ENCODE measurements around the gene NRCAM. TPM values are rescaled to one million over a fixed set of nuclear protein-coding genes. Genes with fewer than 3 reads are reported as not detected.

NRCAM gene
- polyA plus RNA-seq, 4 donors, result 20.5 to 23.6 (median 22.0) TPM

GRCh38 chr7:108181073-108181985 is 274.9 kb downstream of the NRCAM start:
- DNase-seq (ENCODE audit: low read depth in 4 of 4, low spot score in 3 of 4), result peak; percentile 49 to 58 (median 57)

GRCh38 chr7:108178398-108178797 is 277.8 kb downstream of the NRCAM start:
- no peak for DNase-seq (ENCODE audit: low read depth in 4 of 4, low spot score in 3 of 4)

- no peak for DNase-seq (ENCODE audit: low read depth in 4 of 4, low spot score in 3 of 4)
Observed at GRCh38 chr7:108171164-108171563, 285.1 kb downstream of the NRCAM start.

DNA sequence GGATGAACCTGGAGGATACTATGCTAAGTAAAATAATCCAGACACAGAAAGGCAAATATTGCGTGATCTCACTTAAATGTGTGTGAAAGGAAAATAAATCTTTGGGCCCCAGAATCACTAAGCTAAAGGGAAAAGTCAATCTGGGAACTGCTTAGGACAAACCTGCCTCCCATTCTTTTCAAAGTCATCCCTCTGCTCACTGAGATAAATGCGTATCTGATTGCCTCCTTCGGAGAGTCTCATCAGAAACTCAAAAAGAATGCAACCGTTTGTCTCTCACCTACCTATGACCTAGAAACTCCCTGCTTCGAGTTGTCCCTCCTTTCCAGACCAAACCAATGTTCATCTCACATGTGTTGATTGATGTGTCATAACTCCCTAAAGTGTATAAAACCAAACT is 286.0 kb downstream of the NRCAM start:
- DNase-seq (ENCODE audit: low read depth in 4 of 4, low spot score in 3 of 4), result no peak

DNA sequence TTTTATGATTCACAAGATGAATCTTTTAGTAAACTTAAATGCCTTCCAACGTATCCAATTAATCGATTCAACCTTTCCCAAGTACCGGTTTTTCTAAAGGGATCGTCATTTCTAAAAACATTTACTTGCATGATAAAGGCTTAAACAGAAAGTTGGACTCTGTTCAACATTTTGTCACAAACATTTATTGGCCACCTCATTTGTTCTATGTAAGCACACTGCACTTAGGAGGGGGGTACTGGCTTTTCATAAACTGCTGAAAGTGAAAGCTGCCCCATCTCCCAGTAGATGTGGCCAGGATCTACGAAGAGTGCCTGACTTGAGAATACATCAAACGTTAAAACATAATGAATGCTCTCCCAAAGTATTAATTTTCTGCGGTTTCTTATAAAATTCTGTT is 288.8 kb downstream of the NRCAM start:
- DNase-seq (ENCODE audit: low read depth in 4 of 4, low spot score in 3 of 4), result no peak

- no peak for DNase-seq (ENCODE audit: low read depth in 4 of 4, low spot score in 3 of 4)
Observed at GRCh38 chr7:108166687-108167086, 289.5 kb downstream of the NRCAM start.

DNA sequence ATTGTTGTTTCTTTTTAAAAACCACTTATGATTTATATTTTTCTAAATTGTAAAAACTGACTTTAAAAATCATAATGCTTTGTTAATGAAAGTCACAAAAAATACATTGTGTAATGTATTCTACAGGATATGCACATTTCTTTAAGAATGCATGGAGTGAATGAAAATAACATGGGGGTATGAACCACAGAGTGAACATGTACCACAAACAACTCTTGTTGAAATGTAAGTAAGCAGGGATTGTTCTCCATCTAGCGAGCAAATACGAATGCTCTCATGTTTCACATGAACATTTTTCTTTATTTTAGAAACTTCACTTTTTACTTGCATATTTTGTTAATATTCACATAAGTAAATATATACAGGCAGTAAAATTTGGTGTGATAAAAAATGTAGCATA is 290.5 kb downstream of the NRCAM start:
- DNase-seq (ENCODE audit: low read depth in 4 of 4, low spot score in 3 of 4), result no peak

DNA sequence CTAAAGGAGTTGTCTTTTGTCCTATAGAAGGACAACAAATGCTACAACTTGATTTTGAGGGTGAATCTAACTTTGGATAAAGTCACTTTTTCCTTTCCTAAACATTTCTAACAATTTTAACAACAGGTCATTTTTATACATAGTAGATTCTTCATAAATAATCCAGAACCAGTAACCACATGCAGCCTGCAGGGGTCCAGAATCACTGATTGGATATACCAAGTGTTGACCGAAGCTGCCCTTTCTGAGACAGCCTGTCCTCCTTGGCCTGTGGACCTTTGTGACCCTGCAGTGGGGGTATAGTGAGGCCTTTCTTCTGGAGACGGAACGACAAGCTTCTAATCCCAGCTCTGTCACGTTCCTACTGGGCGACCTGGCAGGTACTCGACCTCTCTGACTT is 291.3 kb downstream of the NRCAM start:
- DNase-seq (ENCODE audit: low read depth in 4 of 4, low spot score in 3 of 4), result no peak

- DNase-seq (ENCODE audit: low read depth in 4 of 4, low spot score in 3 of 4), result no peak
Observed at GRCh38 chr7:108164342-108164741, 291.9 kb downstream of the NRCAM start.

DNA sequence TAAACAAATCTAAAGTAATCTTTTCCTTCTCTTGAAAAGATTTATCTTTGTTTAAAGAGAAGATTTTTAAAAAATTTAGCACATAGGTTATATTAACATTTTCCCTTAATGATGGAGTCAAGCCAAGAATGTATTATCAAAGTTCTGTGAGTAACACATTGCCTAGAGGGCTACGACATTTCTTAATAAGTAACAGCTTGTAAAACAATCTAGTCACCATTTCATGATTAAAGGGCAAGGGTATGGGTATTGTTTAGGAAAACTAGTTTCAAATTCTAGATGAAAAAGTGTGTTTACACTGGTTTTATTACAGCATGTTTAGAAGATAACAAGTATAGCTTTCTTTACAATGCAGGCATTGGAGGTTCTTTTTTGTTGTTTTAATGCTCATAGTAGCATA is 297.5 kb downstream of the NRCAM start:
- DNase-seq (ENCODE audit: low read depth in 4 of 4, low spot score in 3 of 4), result no peak

DNA sequence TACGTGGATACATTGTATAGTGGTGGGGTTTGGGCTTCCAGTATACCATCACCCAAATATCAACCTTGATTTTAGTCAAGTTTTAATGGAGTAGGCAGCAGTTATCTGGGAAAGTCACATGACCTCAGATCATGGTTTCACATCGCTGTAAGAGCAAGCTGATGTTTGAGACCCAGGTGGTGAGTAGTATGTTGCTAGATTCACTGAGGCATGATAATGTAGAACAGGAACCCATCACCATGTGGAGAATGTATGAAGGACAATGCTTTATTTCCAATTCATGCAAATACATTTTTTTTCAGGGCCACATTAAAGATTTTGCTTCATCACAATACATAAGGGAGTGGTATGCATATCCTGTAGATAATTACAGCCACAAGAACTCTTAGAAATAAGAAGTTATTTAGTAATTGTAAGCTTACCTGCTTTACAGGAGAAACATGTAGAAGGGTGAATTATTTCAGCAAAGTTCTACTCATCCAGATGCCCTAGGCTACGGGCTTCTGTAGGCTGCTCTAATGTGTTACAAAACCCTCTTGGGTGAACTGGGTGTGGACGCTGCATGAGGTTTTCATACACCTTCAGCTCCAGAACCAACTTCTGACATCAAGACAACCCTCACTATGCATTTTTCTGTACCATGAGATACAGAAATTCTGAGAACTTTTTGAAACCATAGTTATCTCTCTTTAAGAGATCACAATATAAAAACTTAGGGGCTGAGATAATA is 298.5 kb downstream of the NRCAM start:
- DNase-seq (ENCODE audit: low read depth in 4 of 4, low spot score in 3 of 4), result no peak

DNA sequence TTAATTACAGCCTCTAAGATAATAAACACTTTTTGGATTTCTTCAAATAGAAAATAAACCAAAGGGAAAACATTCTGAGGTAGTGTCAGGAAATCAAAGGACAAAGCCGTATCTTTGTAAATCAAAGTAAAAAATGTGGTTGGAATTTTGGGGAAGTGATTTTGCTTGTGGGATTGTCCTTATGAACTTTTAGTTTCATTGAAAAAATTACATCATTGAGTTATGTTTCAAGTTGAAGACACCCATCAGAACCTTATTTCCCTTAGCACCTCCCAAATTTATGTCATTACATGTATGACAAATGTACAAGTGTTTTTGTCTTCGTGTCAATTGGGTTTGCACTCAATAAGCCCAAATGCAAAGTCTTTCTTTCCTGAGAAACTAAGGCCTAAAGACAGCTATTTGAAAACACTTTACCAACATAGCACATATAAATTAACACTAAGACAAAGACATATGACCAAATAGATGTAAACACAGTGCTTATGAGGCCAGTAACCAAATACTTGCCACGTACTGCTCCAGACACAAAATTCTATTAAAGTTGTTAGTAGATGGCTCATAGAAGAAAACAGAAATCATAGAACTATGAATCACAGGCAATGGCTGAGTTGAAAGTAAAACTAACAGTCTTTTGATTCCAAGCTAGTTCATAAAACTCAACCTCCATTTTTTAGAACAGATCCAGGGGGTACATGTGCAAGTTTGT is 299.2 kb downstream of the NRCAM start:
- no peak for DNase-seq (ENCODE audit: low read depth in 4 of 4, low spot score in 3 of 4)

DNA sequence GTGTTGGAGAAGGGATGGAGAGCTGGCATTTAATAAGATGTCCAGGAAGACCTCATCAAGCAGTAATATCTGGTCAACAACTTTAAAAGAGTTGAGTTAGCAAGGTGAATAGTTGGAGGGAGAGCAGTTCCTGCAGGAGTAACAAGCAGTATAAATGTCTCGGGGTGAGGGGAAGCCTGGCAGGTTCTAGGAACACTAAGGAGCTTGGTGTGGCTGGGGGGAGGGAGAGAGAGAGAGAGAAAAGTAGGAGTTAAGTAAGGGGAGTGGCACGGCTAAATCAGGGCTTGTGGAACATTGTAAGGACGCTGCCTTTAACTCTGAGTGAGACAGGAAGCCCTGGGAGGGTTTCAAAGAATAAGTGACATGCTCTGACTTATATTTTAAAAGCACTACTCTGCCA is 304.0 kb downstream of the NRCAM start:
- no peak for DNase-seq (ENCODE audit: low read depth in 4 of 4, low spot score in 3 of 4)

DNA sequence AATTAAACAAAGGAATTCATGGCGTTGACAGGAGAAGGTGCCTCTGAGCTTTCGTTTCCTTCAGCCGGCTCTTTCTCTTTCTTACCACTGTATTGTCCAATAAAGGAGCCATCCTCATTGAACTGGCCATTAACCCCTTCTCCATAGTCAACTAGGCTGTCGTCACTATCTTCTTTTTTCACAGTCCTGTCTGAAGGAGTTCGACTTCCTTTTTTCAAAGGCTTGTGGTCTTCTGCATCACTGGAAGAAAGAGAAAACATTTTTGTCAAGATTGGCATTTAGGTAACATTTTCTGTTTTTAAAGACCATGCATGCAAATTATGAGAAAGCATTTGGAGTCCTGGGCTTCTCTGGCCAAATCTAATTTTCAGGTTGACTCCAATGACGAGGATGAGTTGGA is 306.3 kb downstream of the NRCAM start:
- no peak for DNase-seq (ENCODE audit: low read depth in 4 of 4, low spot score in 3 of 4)

DNA sequence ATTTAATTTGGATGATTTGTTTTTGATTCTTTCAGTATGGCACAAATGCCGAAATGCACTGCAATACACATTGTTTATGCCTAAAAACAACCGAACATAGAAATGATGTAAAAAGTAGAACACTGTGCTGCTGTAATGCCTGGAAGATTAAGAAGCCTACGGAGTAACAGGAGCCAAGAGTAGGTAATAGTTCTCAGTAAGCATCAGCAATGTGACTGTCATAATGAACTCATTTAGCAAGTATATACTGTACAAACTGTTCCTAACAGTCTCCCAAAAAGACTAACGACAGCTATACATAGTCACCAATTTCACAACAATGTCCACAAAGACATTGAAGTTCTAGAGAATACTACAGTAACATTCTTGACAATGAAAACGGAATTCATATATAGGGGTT is 307.1 kb downstream of the NRCAM start:
- DNase-seq (ENCODE audit: low read depth in 4 of 4, low spot score in 3 of 4), result no peak

GRCh38 chr7:108147031-108147563 is 309.1 kb downstream of the NRCAM start:
- DNase-seq (ENCODE audit: low read depth in 4 of 4, low spot score in 3 of 4), result no peak

GRCh38 chr7:108146070-108146842 is 310.0 kb downstream of the NRCAM start:
- DNase-seq (ENCODE audit: low read depth in 4 of 4, low spot score in 3 of 4), result peak; percentile 67 to 77 (median 72)

GRCh38 chr7:108145401-108145800 is 310.8 kb downstream of the NRCAM start:
- no peak for DNase-seq (ENCODE audit: low read depth in 4 of 4, low spot score in 3 of 4)

DNA sequence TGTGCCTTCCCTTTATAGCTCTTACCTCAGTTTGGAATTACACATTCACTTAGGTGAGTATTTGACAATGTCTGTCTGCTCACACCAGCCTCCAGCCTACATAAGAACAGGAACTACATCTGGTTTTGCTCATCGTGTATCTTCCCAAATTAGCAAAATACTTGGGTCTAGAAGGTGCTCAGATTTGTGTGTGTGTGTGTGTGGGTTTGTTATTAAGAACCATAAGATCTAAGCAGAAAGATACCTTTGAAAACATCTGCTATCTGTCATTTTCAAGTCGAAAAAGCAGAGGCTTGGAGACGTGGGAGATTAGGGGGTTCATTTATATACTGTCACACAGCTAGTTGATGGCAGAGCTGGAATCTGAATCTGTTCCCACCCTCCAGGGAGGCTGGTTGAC is 311.3 kb downstream of the NRCAM start:
- DNase-seq (ENCODE audit: low read depth in 4 of 4, low spot score in 3 of 4), result no peak

Data from right renal pelvis (tissue), 4 donors.